ENCODE measurements around the gene ASB1. TPM values are rescaled to one million over a fixed set of nuclear protein-coding genes. Genes with fewer than 3 reads are reported as not detected.

ASB1 gene
- total and polyA plus RNA-seq, 2 donors (not counting 1 experiment from before 2014, with no cell fraction given), result 31.9 to 50.7 TPM

- peak; percentile 38 for DNase-seq
- Histone ChIP-seq H3K9ac (ENCODE audit: low read length) (no peak overlapping the region), H3K4me2 (replicated peaks; ENCODE audit: low read depth, low read length, poor library complexity, severe bottlenecking) (no peak overlapping the region), H3K27me3 (replicated peaks in 1 of 4; ENCODE audit: control extremely low read depth in 1 of 4, control insufficient read depth in 3 of 4, insufficient read depth in 4 of 4, low read length in 3 of 4) (no peaks in the 10 kb centered on the region), H3K4me1 (ENCODE audit: control insufficient read depth in 2 of 2, insufficient read depth in 2 of 2, low read length in 2 of 2) (no peaks in the 10 kb centered on the region), H3K79me2 (ENCODE audit: control insufficient read depth, insufficient read depth, low read length) (no peaks in the 10 kb centered on the region), H4K20me1 (ENCODE audit: control insufficient read depth, insufficient read depth, low read length, poor library complexity, severe bottlenecking) (no peaks in the 10 kb centered on the region), H3K36me3 (replicated peaks in 1 of 2; ENCODE audit: control extremely low read depth in 1 of 2, control insufficient read depth in 1 of 2, extremely low read depth in 1 of 2, insufficient read depth in 2 of 2, low read length in 1 of 2) (no peaks in the 10 kb centered on the region), H3K4me3 (ENCODE audit: control extremely low read depth in 1 of 5, extremely low read depth in 1 of 5, insufficient read depth in 1 of 5, low read depth in 2 of 5, low read length in 4 of 5) (no peak overlapping the region), H3K9me3 (ENCODE audit: control extremely low read depth in 1 of 3, control insufficient read depth in 2 of 3, insufficient read depth in 1 of 3, low read length in 2 of 3) (no peaks in the 10 kb centered on the region), H3K27ac (ENCODE audit: low read length in 2 of 2) (no peak overlapping the region), H2AFZ (ENCODE audit: insufficient read depth, low read depth, low read length, poor library complexity, severe bottlenecking) (no peak overlapping the region)
- H3K4me3 Mint-ChIP-seq, result no peak overlapping the region
- H3K9me3 Mint-ChIP-seq (ENCODE audit: insufficient read depth), result peaks cover under 1% of the 10 kb centered on the region
- CTCF ChIA-PET, result no interaction called here
- peaks cover 5% of the 10 kb centered on the region for H3K4me1 Mint-ChIP-seq
- WGBS (ENCODE audit: insufficient coverage), result no CpG with 5 or more reads among the region's 2 CpGs
- ATAC-seq (ENCODE audit: low read depth), result peak; percentile 45
- TF ChIP-seq EZH2 (IDR thresholded peaks at IDR 0.05; ENCODE audit: borderline replicate concordance, insufficient read depth, low read depth, low read length, poor library complexity, severe bottlenecking), result no peak
- TF ChIP-seq CTCF (IDR thresholded peaks at IDR 0.05), result peak; percentile 79
- POLR2A ChIA-PET, result no interaction called here
- H3K27ac Mint-ChIP-seq, result no peak overlapping the region
- intact Hi-C loops (cut with micrococcal nuclease), result loop anchor here (2.0 kb wide), 1 partner anchor 92 kb away; no protein-coding TSS in a partner anchor
- no peaks in the 10 kb centered on the region for H3K27me3 Mint-ChIP-seq
These were observed 36.2 kb downstream of the ASB1 start for GRCh38 chr2:238462782-238463396.

DNA sequence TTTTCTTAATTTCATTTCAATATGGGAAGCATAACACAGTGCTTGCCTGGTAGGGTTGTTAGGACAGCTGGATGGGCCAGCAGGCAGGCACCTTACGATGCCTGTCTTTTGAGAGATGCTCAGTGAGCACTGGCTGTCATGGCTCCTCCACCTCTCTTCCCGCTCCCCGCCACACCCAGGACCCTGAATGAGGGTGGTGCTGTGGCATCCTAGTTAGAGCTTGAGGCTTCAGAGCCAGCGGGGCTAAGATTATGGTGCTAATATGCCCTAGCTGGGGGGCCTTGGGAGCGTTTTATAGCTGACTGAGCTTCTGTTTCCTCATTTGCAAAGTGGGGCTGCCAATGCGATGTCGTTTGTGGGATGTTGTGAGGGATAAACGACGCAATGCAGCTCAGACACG is 37.7 kb downstream of the ASB1 start:
- H3K27me3 Mint-ChIP-seq, result no peaks in the 10 kb centered on the region
- H2AFZ ChIP-seq (ENCODE audit: insufficient read depth, low read depth, low read length, poor library complexity, severe bottlenecking), result no peak overlapping the region
- CTCF ChIA-PET, result no interaction called here
- H3K79me2 ChIP-seq (ENCODE audit: control insufficient read depth, insufficient read depth, low read length), result no peaks in the 10 kb centered on the region
- DNase-seq (no peak), ATAC-seq (ENCODE audit: low read depth) (no peak)
- H3K36me3 ChIP-seq (replicated peaks in 1 of 2; ENCODE audit: control extremely low read depth in 1 of 2, control insufficient read depth in 1 of 2, extremely low read depth in 1 of 2, insufficient read depth in 2 of 2, low read length in 1 of 2), result no peaks in the 10 kb centered on the region
- H3K4me2 ChIP-seq (replicated peaks; ENCODE audit: low read depth, low read length, poor library complexity, severe bottlenecking), result no peak overlapping the region
- H3K27ac Mint-ChIP-seq, result no peak overlapping the region
- no peak overlapping the region for H3K4me3 Mint-ChIP-seq
- peaks cover 5% of the 10 kb centered on the region for H3K4me1 Mint-ChIP-seq
- H3K9ac ChIP-seq (ENCODE audit: low read length), result no peak overlapping the region
- 95% methylated on average over 8 of the region's 10 CpGs for WGBS (ENCODE audit: insufficient coverage)
- no peak overlapping the region for H3K4me3 ChIP-seq (ENCODE audit: control extremely low read depth in 1 of 5, extremely low read depth in 1 of 5, insufficient read depth in 1 of 5, low read depth in 2 of 5, low read length in 4 of 5)
- H3K9me3 Mint-ChIP-seq (ENCODE audit: insufficient read depth), result peaks cover 5% of the 10 kb centered on the region
- no peaks in the 10 kb centered on the region for H3K27me3 ChIP-seq (replicated peaks in 1 of 4; ENCODE audit: control extremely low read depth in 1 of 4, control insufficient read depth in 3 of 4, insufficient read depth in 4 of 4, low read length in 3 of 4)
- POLR2A ChIA-PET, result no interaction called here
- H4K20me1 ChIP-seq (ENCODE audit: control insufficient read depth, insufficient read depth, low read length, poor library complexity, severe bottlenecking), result no peaks in the 10 kb centered on the region
- H3K4me1 ChIP-seq (ENCODE audit: control insufficient read depth in 2 of 2, insufficient read depth in 2 of 2, low read length in 2 of 2), result no peaks in the 10 kb centered on the region
- H3K27ac ChIP-seq (ENCODE audit: low read length in 2 of 2), result no peak overlapping the region
- H3K9me3 ChIP-seq (ENCODE audit: control extremely low read depth in 1 of 3, control insufficient read depth in 2 of 3, insufficient read depth in 1 of 3, low read length in 2 of 3), result peaks cover 0 to 6% (median 4%) of the 10 kb centered on the region in 3 donors
- intact Hi-C loops (cut with micrococcal nuclease), result no loop called here
- TF ChIP-seq CTCF (IDR thresholded peaks at IDR 0.05) (no peak), EZH2 (IDR thresholded peaks at IDR 0.05; ENCODE audit: borderline replicate concordance, insufficient read depth, low read depth, low read length, poor library complexity, severe bottlenecking) (no peak)

All from B cell (primary cell).